NT2/D1 (cell line): ENCODE results near the gene NRXN3.

Source experiments
- DNase-seq: peaks from one replicate; pipeline ENCODE4 v3.0.0-alpha.2; 2011; ENCODE audit warnings: low read depth, low spot score
- H3K27me3 ChIP-seq: 2 replicates; pipeline ENCODE4 v1.6.0; 2011; ENCODE audit warnings: mild to moderate bottlenecking; ENCODE audit not compliant: insufficient read length, insufficient read depth
- H3K36me3 ChIP-seq: 2 replicates; pipeline ENCODE4 v1.6.1; 2011; ENCODE audit warnings: mild to moderate bottlenecking, low read length, mixed read lengths; ENCODE audit not compliant: insufficient read depth, insufficient read length
- H3K4me1 ChIP-seq: 2 replicates; pipeline ENCODE4 v1.5.1; 2011; ENCODE audit not compliant: insufficient read depth, insufficient read length
- H3K4me3 ChIP-seq: 2 replicates; pipeline ENCODE4 v1.5.1; 2011; ENCODE audit warnings: low read depth; ENCODE audit not compliant: insufficient read length
- H3K9ac ChIP-seq: 2 replicates; pipeline ENCODE4 v1.6.0; 2011; ENCODE audit warnings: low read depth; ENCODE audit not compliant: insufficient read length
- H3K9me3 ChIP-seq: 2 replicates; pipeline ENCODE4 v1.5.1; 2011; ENCODE audit warnings: mild to moderate bottlenecking, low read length; ENCODE audit not compliant: insufficient read depth
- SUZ12 ChIP-seq: IDR thresholded peaks from 2 replicates; pipeline ENCODE4 v1.6.1; 2011; ENCODE audit not compliant: insufficient read length, insufficient read depth; ENCODE audit errors: extremely low read depth
- YY1 ChIP-seq: IDR thresholded peaks from 2 replicates; pipeline ENCODE4 v1.6.1; 2011; ENCODE audit not compliant: insufficient read length, insufficient read depth
- ZNF274 ChIP-seq: IDR thresholded peaks from 2 replicates; pipeline ENCODE4 v1.6.1; 2011; ENCODE audit warnings: mild to moderate bottlenecking, low read depth, low read length

Gene NRXN3

GRCh38 chr14:79645753-79646362 is 1475.7 kb downstream of the NRXN3 start:
- no peak for DNase-seq
- Histone ChIP-seq H3K4me3 (no peak overlapping the region), H3K9ac (no peak overlapping the region), H3K36me3 (no peaks in the 10 kb centered on the region), H3K9me3 (no peaks in the 10 kb centered on the region), H3K4me1 (no peaks in the 10 kb centered on the region), H3K27me3 (no peaks in the 10 kb centered on the region)
- TF ChIP-seq ZNF274 (no peak), SUZ12 (no peak), YY1 (no peak)

GRCh38 chr14:79649856-79650255 is 1479.7 kb downstream of the NRXN3 start:
- H3K9ac ChIP-seq: no peak overlapping the region
- no peak overlapping the region for H3K4me3 ChIP-seq
- TF ChIP-seq ZNF274 (no peak), SUZ12 (no peak), YY1 (no peak)
- no peak for DNase-seq
- no peaks in the 10 kb centered on the region for H3K36me3 ChIP-seq
- H3K27me3 ChIP-seq: no peaks in the 10 kb centered on the region
- no peaks in the 10 kb centered on the region for H3K4me1 ChIP-seq
- H3K9me3 ChIP-seq: no peaks in the 10 kb centered on the region

- Histone ChIP-seq H3K9me3 (no peaks in the 10 kb centered on the region), H3K4me1 (no peaks in the 10 kb centered on the region)
Measured at GRCh38 chr14:79652513-79653307, 1482.5 kb downstream of the NRXN3 start.

GRCh38 chr14:79656056-79656455 is 1485.9 kb downstream of the NRXN3 start:
- Histone ChIP-seq H3K9ac (no peak overlapping the region), H3K4me3 (no peak overlapping the region), H3K4me1 (no peaks in the 10 kb centered on the region), H3K27me3 (no peaks in the 10 kb centered on the region), H3K9me3 (no peaks in the 10 kb centered on the region), H3K36me3 (no peaks in the 10 kb centered on the region)
- no peak for TF ChIP-seq YY1
- TF ChIP-seq ZNF274: no peak
- TF ChIP-seq SUZ12: no peak
- no peak for DNase-seq

More at GRCh38 chr14:79652513-79653307, 1482.5 kb downstream of the NRXN3 start:
- no peak for DNase-seq
- Histone ChIP-seq H3K27me3 (no peaks in the 10 kb centered on the region), H3K4me3 (no peak overlapping the region), H3K36me3 (no peaks in the 10 kb centered on the region), H3K9ac (no peak overlapping the region)
- TF ChIP-seq YY1: no peak
- TF ChIP-seq ZNF274: no peak
- no peak for TF ChIP-seq SUZ12

GRCh38 chr14:79656496-79656895 is 1486.3 kb downstream of the NRXN3 start:
- no peak for DNase-seq
- Histone ChIP-seq H3K9me3 (no peaks in the 10 kb centered on the region), H3K4me1 (no peaks in the 10 kb centered on the region), H3K27me3 (no peaks in the 10 kb centered on the region), H3K36me3 (no peaks in the 10 kb centered on the region), H3K4me3 (no peak overlapping the region), H3K9ac (no peak overlapping the region)
- TF ChIP-seq ZNF274: no peak
- TF ChIP-seq SUZ12: no peak
- no peak for TF ChIP-seq YY1

- TF ChIP-seq YY1 (no peak), ZNF274 (no peak), SUZ12 (no peak)
- no peaks in the 10 kb centered on the region for H3K36me3 ChIP-seq
- H3K27me3 ChIP-seq: no peaks in the 10 kb centered on the region
- no peak overlapping the region for H3K9ac ChIP-seq
- H3K4me3 ChIP-seq: no peak overlapping the region
- no peak for DNase-seq
- H3K4me1 ChIP-seq: no peaks in the 10 kb centered on the region
- no peaks in the 10 kb centered on the region for H3K9me3 ChIP-seq
Measured at GRCh38 chr14:79658221-79658620, 1488.0 kb downstream of the NRXN3 start.

- TF ChIP-seq SUZ12 (no peak), YY1 (no peak), ZNF274 (no peak)
- Histone ChIP-seq H3K9me3 (no peaks in the 10 kb centered on the region), H3K4me3 (no peak overlapping the region), H3K36me3 (no peaks in the 10 kb centered on the region), H3K27me3 (no peaks in the 10 kb centered on the region), H3K4me1 (no peaks in the 10 kb centered on the region), H3K9ac (no peak overlapping the region)
- no peak for DNase-seq
Measured at GRCh38 chr14:79658769-79659168, 1488.6 kb downstream of the NRXN3 start.
